ENCODE data around the gene RPS6KB2. TPM values are rescaled to one million over a fixed set of nuclear protein-coding genes. Genes with fewer than 3 reads are reported as not detected.
"Not testable (repeated sequence)": the region's sequence is repeated elsewhere in the genome, so short reads cannot be mapped to it uniquely, and the experiment has no call there.

The RPS6KB2 gene
- total RNA-seq, 2 experiments from 2014 or later, result 53.4 to 57.2 TPM

DNA sequence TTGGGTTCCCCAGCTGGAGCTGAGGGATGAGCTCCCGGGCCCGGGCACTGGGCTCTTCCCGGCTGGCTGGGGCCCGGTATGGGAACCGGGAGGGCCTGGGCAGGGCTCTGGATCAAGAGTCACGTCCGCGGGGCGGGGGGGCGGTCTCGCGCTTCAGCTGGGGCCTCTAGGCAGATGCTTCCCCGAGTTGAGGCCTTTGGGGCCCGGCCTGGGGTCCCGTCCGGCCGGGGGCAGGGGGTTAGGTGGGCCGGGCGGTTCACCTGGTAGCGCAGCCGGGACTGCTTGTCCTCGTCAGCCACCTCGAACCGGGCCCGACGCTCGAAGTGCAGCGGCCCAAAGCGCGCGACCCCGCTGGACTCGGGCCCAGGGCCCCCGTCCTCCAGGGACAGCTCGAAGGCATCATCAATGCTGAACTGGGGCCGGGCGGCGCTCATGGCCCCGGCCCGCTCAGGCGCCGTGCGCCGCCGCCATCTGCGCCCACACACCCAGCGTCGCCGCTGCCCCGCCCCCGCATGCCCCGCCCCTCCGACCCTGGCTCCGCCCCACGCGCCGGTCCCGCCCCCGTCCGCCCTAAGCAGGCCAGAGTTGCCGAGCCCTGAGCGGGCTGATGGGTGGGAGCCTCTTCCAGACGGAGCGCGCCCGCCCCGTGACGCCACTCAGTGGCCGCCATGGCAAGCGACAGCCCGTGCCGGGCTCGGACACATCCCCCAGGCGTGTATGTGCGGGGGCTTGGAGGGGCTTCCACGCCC, 40.6 kb downstream of the RPS6KB2 start, which contains the start of gene TMEM134:
Gene TMEM134, minus strand, starts transcription at position 493 of the 749 bp plus-strand sequence. Its CDS starts 59 bp downstream, at position 434.
- H3K4me1 Mint-ChIP-seq, result peaks cover 24% of the 10 kb centered on the region
- peak within 1 kb of the TSS; percentile 82 for H3K4me3 Mint-ChIP-seq
- peak; percentile 78 for ATAC-seq
- H3K27me3 Mint-ChIP-seq, result no peaks in the 10 kb centered on the region
- ChIA-PET CTCF (interaction anchor here (0.6 to 2.0 kb wide), 11 partner anchors 14 to 229 kb away, joined by 3 to 9 read pairs (median 3); partner anchors contain the start of genes AIP and PPP1CA), POLR2A (interaction anchor here (1.0 kb wide), 1 partner anchor 16 kb away, joined by 3 read pairs; no protein-coding TSS in a partner anchor)
- intact Hi-C loops (cut with DNase I, micrococcal nuclease), result loop anchor here (1.0 to 5.0 kb wide), 15 partner anchors 13 to 336 kb away; partner anchors contain the start of genes PPP1CA (in 2 of the 2), RPS6KB2 (in 2 of the 2), NDUFV1 (in 1 of the 2) and POLD4 (in 1 of the 2)
- DNase-seq, result peak; percentile 97
- no peaks in the 10 kb centered on the region for H3K9me3 Mint-ChIP-seq (ENCODE audit: low read depth)
- peaks cover 9% of the 10 kb centered on the region for H3K36me3 Mint-ChIP-seq (ENCODE audit: low read depth)
- peak within 1 kb of the TSS; percentile 86 for H3K27ac Mint-ChIP-seq

DNA sequence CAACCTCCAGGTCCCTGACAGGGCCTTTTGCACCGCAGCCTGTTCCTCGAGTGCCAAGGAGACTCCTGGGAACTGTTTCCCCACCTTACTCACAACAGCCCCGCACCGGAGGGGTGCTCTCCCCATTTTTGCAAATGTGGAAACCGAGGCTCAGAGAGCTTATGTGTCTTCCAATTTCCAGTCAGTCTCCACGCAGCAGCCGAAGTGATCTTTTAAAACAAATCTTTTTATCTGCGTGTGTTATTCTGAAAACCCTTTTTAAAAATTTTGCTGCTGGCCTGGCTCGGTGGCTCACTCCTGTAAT, 41.2 kb downstream of the RPS6KB2 start:
- POLR2A ChIA-PET, result interaction anchor here (0.6 kb wide), 1 partner anchor 12 kb away, joined by 4 read pairs; no protein-coding TSS in a partner anchor
- DNase-seq, result no peak
- H3K36me3 Mint-ChIP-seq (ENCODE audit: low read depth), result peaks cover 9% of the 10 kb centered on the region
- no peaks in the 10 kb centered on the region for H3K9me3 Mint-ChIP-seq (ENCODE audit: low read depth)
- no peak for ATAC-seq
- H3K27ac Mint-ChIP-seq, result peak overlapping the region; percentile 86
- H3K4me1 Mint-ChIP-seq, result peaks cover 22% of the 10 kb centered on the region
- H3K27me3 Mint-ChIP-seq, result no peaks in the 10 kb centered on the region
- intact Hi-C loops (cut with DNase I, micrococcal nuclease), result loop anchor here (1.0 to 5.0 kb wide), 15 partner anchors 13 to 336 kb away; partner anchors contain the start of genes PPP1CA (in 2 of the 2), RPS6KB2 (in 2 of the 2), NDUFV1 (in 1 of the 2) and POLD4 (in 1 of the 2)
- CTCF ChIA-PET, result interaction anchor here (0.6 to 2.0 kb wide), 5 partner anchors 30 to 120 kb away, joined by 3 to 9 read pairs (median 3); partner anchors contain the start of gene PPP1CA
- H3K4me3 Mint-ChIP-seq, result peak overlapping the region; percentile 82

DNA sequence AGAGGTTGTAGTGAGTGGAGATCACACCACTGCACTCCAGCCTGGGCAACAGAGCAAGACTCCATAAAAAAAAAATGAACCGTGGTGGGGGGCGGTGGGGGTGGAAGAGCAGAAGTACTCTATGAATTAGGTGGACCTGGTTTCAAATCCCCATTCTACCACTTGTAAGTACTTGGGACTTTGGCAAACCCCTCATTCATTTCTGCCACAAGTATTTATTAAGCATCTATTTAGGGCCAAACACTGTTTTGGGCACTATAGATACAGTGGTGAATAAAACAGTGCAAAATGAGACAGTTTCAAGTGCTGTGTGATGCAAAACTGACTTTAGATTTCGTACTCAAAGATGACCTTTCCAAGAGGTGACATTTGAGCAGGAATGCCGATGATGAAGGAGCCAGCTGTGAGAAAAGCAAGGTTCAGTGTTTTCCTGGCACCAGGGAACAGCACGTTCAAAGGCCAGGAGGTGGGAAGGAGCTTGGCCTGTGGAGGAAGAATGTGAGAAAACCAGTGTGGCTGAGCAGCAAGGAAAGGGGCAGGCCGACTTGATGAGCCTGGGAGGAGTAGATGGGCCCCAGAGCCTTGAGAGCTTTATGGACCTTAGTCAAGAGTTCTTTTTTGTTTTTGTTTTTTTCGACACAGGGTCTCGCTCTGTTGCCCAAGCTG, 42.2 kb downstream of the RPS6KB2 start:
- Mint-ChIP-seq H3K4me3 (peak overlapping the region; percentile 82), H3K9me3 (ENCODE audit: low read depth) (no peaks in the 10 kb centered on the region), H3K4me1 (peaks cover 19% of the 10 kb centered on the region), H3K36me3 (ENCODE audit: low read depth) (peaks cover 5% of the 10 kb centered on the region), H3K27me3 (no peaks in the 10 kb centered on the region), H3K27ac (peak overlapping the region; percentile 86)
- CTCF ChIA-PET, result interaction anchor here (0.6 to 0.7 kb wide), 3 partner anchors 13 to 182 kb away, joined by 3 to 4 read pairs (median 3); partner anchors contain the start of gene AIP
- POLR2A ChIA-PET, result interaction anchor here (0.6 kb wide), 1 partner anchor 11 kb away, joined by 4 read pairs; no protein-coding TSS in a partner anchor
- ATAC-seq (no peak), DNase-seq (no peak)
- intact Hi-C loops (cut with DNase I, micrococcal nuclease), result no loop called here

DNA sequence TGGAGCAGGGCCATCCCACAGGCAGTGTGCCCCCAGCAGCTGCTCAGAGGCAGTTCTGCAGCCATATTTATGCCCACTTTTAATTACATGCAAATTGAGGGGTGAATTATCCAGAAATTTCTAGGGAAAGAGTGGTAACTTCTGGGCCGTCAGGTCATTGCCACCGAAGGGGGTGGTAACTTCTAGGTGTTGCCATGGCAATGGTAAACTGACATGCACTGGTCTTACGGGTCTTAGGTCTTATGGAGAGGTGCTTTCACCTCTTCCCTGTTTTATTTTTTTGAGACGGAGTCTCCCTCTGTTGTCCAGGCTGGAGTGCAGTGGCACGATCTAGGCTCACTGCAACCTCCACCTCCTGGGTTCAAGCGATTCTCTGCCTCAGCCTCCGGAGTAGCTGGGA, 44.6 kb downstream of the RPS6KB2 start:
- Mint-ChIP-seq H3K9me3 (ENCODE audit: low read depth) (no peaks in the 10 kb centered on the region), H3K27me3 (no peaks in the 10 kb centered on the region), H3K4me1 (peaks cover 6% of the 10 kb centered on the region), H3K36me3 (ENCODE audit: low read depth) (no peaks in the 10 kb centered on the region), H3K4me3 (no peak overlapping the region), H3K27ac (no peak overlapping the region)
- DNase-seq (no peak), ATAC-seq (no peak)
- intact Hi-C loops (cut with DNase I, micrococcal nuclease), result no loop called here
- CTCF ChIA-PET, result no interaction called here
- POLR2A ChIA-PET, result no interaction called here

DNA sequence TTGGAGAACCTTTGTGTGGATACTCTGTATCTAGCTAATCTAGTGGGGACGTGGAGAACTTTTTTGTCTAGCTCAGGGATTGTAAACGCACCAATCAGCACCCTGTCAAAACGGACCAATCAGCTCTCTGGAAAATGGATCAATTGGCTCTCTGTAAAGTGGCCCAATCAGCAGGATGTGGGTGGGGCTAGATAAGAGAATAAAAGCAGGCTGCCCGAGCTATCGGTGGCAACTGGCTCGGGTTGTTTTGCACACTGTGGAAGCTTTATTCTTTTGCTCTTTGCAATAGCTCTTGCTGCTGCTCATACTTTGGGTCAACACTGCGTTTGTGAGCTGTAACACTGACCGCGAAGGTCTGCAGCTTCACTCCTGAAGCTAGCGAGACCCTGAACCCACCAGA, 48.4 kb downstream of the RPS6KB2 start:
- H3K4me3 Mint-ChIP-seq; H3K4me1 Mint-ChIP-seq; intact Hi-C loops (cut with DNase I, micrococcal nuclease); ATAC-seq; H3K36me3 Mint-ChIP-seq (ENCODE audit: low read depth); POLR2A ChIA-PET; H3K27me3 Mint-ChIP-seq; H3K27ac Mint-ChIP-seq; DNase-seq; H3K9me3 Mint-ChIP-seq (ENCODE audit: low read depth): not testable (repeated sequence)
- CTCF ChIA-PET, result interaction anchor here (0.6 kb wide), 2 partner anchors 58 to 504 kb away, joined by 3 read pairs; no protein-coding TSS in a partner anchor

DNA sequence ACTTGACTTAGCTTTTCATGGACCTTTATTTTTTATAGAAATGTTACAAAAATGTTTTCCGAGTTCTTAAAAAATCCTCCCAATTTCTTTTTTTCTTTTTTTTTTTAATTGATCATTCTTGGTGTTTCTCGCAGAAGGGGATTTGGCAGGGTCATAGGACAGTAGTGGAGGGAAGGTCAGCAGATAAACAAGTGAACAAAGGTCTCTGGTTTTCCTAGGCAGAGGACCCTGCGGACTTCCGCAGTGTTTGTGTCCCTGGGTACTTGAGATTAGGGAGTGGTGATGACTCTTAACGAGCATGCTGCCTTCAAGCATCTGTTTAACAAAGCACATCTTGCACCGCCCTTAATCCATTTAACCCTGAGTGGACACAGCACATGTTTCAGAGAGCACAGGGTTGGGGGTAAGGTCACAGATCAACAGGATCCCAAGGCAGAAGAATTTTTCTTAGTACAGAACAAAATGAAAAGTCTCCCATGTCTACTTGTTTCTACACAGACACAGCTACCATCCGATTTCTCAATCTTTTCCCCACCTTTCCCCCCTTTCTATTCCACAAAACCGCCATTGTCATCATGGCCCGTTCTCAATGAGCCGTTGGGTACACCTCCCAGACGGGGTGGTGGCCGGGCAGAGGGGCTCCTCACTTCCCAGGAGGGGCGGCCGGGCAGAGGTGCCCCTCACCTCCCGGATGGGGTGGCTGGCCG, 49.2 kb downstream of the RPS6KB2 start:
- H3K36me3 Mint-ChIP-seq (ENCODE audit: low read depth); DNase-seq; POLR2A ChIA-PET; H3K9me3 Mint-ChIP-seq (ENCODE audit: low read depth); H3K27me3 Mint-ChIP-seq; H3K4me1 Mint-ChIP-seq; H3K4me3 Mint-ChIP-seq; intact Hi-C loops (cut with DNase I, micrococcal nuclease); ATAC-seq; H3K27ac Mint-ChIP-seq: not testable (repeated sequence)
- CTCF ChIA-PET, result interaction anchor here (0.6 kb wide), 2 partner anchors 59 to 503 kb away, joined by 3 read pairs; no protein-coding TSS in a partner anchor

DNA sequence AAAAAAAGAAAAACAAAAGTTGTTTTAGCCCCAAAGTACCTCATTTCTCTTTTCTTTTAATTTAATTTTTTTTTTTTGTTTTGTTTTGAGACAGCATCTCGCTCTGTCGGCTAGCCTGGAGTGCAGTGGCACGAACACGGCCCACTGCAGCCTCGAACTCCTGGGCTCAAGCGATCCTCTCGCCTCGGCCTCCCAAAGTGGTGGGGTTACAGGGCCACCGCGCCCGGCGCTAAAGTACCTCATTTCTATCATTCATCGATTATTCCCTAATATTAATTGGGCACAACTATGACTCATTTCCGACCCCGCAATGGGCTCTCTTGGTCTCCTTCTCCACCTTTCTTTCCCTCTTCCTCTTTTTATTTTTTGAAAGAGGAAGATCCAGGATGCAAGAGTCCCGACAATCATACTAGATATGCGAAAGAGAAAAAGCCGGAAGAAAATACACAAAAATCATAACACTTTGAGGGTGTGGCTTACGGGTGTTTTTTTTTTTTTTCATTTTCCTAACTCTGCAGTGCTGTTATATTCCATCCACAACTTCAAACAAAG, 54.1 kb downstream of the RPS6KB2 start:
- H3K4me1 Mint-ChIP-seq, result peaks cover 43% of the 10 kb centered on the region
- no peaks in the 10 kb centered on the region for H3K27me3 Mint-ChIP-seq
- no peaks in the 10 kb centered on the region for H3K9me3 Mint-ChIP-seq (ENCODE audit: low read depth)
- CTCF ChIA-PET, result interaction anchor here (0.7 to 1.2 kb wide), 6 partner anchors 10 to 315 kb away, joined by 3 to 5 read pairs (median 4); partner anchors contain the start of genes CDK2AP2 and TBC1D10C
- DNase-seq (no peak), ATAC-seq (no peak)
- intact Hi-C loops (cut with DNase I, micrococcal nuclease), result loop anchor here in 1 of 2 experiments (1.0 to 10.0 kb wide), 3 partner anchors 13 to 848 kb away; partner anchors contain the start of genes GRK2, RBM4 and TMEM134
- peak overlapping the region; percentile 99 for H3K27ac Mint-ChIP-seq
- H3K36me3 Mint-ChIP-seq (ENCODE audit: low read depth), result peaks cover 35% of the 10 kb centered on the region
- POLR2A ChIA-PET, result interaction anchor here (0.7 kb wide), 1 partner anchor 12 kb away, joined by 4 read pairs; no protein-coding TSS in a partner anchor
- peak overlapping the region; percentile 86 for H3K4me3 Mint-ChIP-seq

DNA sequence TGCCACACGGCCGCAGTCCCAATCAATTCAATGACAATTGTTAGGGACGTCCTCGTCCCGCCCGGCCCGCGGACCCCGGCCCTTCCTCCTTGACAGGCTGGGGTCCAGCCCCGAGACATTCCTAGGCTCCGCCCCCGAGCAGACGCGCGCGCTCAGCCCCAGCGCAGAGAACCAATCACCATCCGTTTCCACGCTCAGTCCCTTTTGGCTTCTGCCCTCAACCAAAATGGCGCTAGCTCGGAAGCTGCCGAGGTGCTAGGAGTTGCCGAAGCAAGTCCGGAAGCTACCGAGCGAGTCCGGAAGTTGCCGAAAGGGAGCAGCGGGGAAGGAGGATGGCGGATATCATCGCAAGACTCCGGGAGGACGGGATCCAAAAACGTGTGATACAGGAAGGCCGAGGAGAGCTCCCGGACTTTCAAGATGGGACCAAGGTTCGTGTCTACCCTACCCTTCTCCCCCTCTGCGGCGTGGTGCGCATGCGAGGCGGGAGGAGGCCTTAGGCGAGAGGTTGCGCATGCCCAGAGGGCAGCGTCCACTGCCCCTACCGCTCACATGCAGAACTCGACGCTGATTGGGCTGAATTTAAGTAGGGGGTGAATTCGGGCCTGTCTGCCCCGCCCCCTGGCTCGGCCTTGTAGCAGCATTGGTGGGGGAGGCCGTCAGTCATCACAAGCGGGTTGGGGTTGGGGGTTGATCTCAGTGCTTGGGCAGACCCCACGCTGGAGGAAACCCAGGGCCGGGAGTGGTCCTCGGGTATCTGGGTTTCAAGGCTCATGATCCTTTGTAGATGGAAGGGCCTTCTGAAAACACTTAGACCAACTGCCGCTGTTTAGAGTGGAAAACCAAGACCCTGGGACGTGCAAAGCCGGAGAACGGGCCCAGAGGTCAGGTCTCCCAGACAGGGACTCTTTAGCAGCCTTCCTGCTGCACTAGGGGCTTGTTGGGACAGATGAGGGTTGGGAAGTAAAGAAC, 54.8 kb downstream of the RPS6KB2 start, which contains the start of gene AIP:
Gene AIP, plus strand, starts transcription at position 200 of the 972 bp plus-strand sequence. Its CDS starts 133 bp downstream, at position 333.
- CTCF ChIA-PET, result interaction anchor here (0.6 to 1.2 kb wide), 5 partner anchors 10 to 127 kb away, joined by 3 to 5 read pairs (median 3); partner anchors contain the start of gene CDK2AP2
- DNase-seq, result peak; percentile 99
- peaks cover 50% of the 10 kb centered on the region for H3K4me1 Mint-ChIP-seq

DNA sequence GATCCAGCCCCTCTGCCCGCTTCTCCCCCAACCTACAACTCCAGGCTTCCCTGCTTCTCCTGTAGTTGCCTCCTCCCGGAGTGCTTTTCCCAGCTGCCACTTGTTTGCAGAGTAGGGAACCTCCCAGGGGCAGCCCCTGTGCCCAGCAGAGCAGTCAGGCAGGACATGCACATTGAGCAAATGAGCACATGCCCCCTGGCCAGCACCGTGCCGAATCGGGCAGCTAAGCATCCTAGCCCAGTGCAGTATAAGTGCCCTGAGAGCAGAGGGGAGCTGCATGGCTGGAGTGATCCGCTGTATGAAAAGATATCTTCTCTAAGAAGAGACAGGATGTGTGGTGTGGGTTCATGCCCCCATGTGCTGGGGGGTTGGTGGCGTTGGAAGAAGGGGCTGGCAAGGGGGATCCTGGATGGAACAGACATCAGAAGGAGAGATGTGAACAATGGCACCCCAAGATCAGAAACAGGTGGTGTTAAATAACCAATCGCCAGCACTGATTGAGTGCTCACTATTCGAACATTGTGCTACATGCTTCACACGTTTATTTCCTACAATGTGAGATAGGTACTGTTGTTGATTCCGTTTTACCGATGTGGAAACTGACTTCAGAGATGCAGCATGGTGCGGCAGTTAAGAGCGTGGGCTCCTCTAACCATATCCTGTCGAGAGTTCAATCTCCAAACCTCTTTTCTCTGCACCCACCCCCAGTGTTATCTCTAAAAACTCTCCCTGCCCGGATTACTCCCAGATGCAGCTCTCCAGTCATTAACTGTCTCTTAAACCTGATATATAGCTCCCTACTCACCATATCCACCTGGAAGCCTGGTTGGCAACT, 55.8 kb downstream of the RPS6KB2 start:
- Mint-ChIP-seq H3K9me3 (ENCODE audit: low read depth) (peaks cover 2% of the 10 kb centered on the region), H3K27me3 (no peaks in the 10 kb centered on the region), H3K4me1 (peaks cover 60% of the 10 kb centered on the region), H3K4me3 (peak overlapping the region; percentile 86), H3K27ac (peak overlapping the region; percentile 99), H3K36me3 (ENCODE audit: low read depth) (peaks cover 52% of the 10 kb centered on the region)
- intact Hi-C loops (cut with DNase I, micrococcal nuclease), result loop anchor here (1.0 to 10.0 kb wide), 14 partner anchors 15 to 849 kb away; partner anchors contain the start of genes CDK2AP2 (in 1 of the 2), GRK2 (in 1 of the 2), PITPNM1 (in 1 of the 2) and POLD4 (in 1 of the 2)
- DNase-seq, result peak; percentile 74
- POLR2A ChIA-PET, result interaction anchor here (0.6 to 1.5 kb wide), 3 partner anchors 15 to 1024 kb away, joined by 3 to 4 read pairs (median 3); partner anchors contain the start of gene TMEM134
- ATAC-seq, result peak; percentile 17
- CTCF ChIA-PET, result interaction anchor here (0.6 kb wide), 2 partner anchors 38 to 84 kb away, joined by 3 read pairs; no protein-coding TSS in a partner anchor

More for the DNA sequence above, 54.8 kb downstream of the RPS6KB2 start, which contains the start of gene AIP:
- ATAC-seq, result peak; percentile 72
- Mint-ChIP-seq H3K36me3 (ENCODE audit: low read depth) (peaks cover 43% of the 10 kb centered on the region), H3K4me3 (peak within 1 kb of the TSS; percentile 86), H3K9me3 (ENCODE audit: low read depth) (peaks cover 2% of the 10 kb centered on the region), H3K27me3 (no peaks in the 10 kb centered on the region), H3K27ac (peak within 1 kb of the TSS; percentile 99)
- POLR2A ChIA-PET, result no interaction called here
- intact Hi-C loops (cut with DNase I, micrococcal nuclease), result loop anchor here (1.0 to 10.0 kb wide), 11 partner anchors 14 to 848 kb away; partner anchors contain the start of genes CDK2AP2 (in 1 of the 2), GRK2 (in 1 of the 2), POLD4 (in 1 of the 2) and PPP1CA (in 1 of the 2)

Measured in activated CD4-positive, alpha-beta T cell treated with anti-CD3 and anti-CD28 coated beads for 36 hours (primary cell).